A549 (cell line): Measurements from ENCODE around the gene AP4E1.

Source experiments
- CTCF ChIP-seq: fragments of >200 bp; sonication (Bioruptor Twin); formaldehyde crosslinking; IDR thresholded peaks from 3 replicates; pipeline ENCODE4 v1.5.1; 2016
- EHMT2 ChIP-seq: fragments of 200-600 bp; sonication (generic); IDR thresholded peaks from 2 replicates; pipeline ENCODE4 v1.6.1; 2016; ENCODE audit warnings: antibody characterized with exemption, low read depth, mild to moderate bottlenecking, moderate library complexity
- EP300 ChIP-seq, 2 experiments: fragments of >200 bp; sonication (Bioruptor Twin); formaldehyde crosslinking; IDR thresholded peaks; 2 replicates in 1 of 2; 3 replicates in 1 of 2; pipeline ENCODE4 v1.6.1; 2016 to 2017
- RCOR1 ChIP-seq: fragments of 150-350 bp; IDR thresholded peaks from 2 replicates; pipeline ENCODE4 v1.6.1; 2014; ENCODE audit warnings: antibody characterized with exemption, low read length, low read depth
- SMC3 ChIP-seq: fragments of >200 bp; sonication (Bioruptor Twin); formaldehyde crosslinking; IDR thresholded peaks from 3 replicates; pipeline ENCODE4 v1.6.1; 2018; ENCODE audit warnings: inconsistent platforms

DNA sequence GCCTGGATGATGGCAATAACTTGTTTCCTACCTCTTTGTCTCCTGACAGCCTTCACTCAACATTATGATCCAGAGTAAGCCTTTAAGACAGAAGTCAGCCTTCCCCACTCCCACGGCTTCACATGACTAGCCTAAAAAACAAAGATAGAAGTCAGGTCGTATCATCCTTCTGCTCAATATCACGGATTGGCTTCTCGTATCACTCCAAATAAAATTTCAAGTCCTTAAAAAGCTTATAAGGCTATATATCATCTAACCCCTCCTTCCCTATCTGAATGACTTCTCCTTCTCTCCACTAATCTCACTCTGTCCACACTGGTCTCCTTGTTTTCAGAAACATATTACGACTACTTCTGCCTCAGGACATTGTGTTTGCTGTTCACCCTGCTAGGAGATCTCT, 47.7 kb upstream of the AP4E1 start:
- TF ChIP-seq SMC3 = no peak
- no peak for TF ChIP-seq EHMT2
- no peak for TF ChIP-seq CTCF
- no peak for TF ChIP-seq RCOR1
- TF ChIP-seq EP300 (IDR thresholded peaks at IDR 0.05) = no peak
